ENCODE measurements around the gene ZBTB26.
"Not testable (repeated sequence)": the region's sequence is repeated elsewhere in the genome, so short reads cannot be mapped to it uniquely, and the experiment has no call there.

Gene ZBTB26

GRCh38 chr9:122888480-122888879, 42.8 kb downstream of the ZBTB26 start:
- ChIA-PET CTCF (interaction anchor here (0.9 kb wide), 1 partner anchor 53 kb away, joined by 3 read pairs; no protein-coding TSS in a partner anchor), POLR2A (no interaction called here)
- H3K27ac ChIP-seq (ENCODE audit: insufficient read depth in 1 of 2, low read depth in 1 of 2, low read length in 2 of 2, poor library complexity in 1 of 2, severe bottlenecking in 2 of 2) = no peak overlapping the region
- H3K36me3 ChIP-seq (ENCODE audit: control insufficient read depth in 4 of 4, insufficient read depth in 4 of 4, low read length in 3 of 4) = peaks cover 25 to 76% (median 39%) of the 10 kb centered on the region in 4 experiments
- H3K4me1 ChIP-seq (ENCODE audit: control extremely low read depth in 1 of 4, control insufficient read depth in 4 of 4, insufficient read depth in 4 of 4, low read length in 3 of 4) = no peaks in the 10 kb centered on the region
- WGBS (ENCODE audit: insufficient coverage) = no CpG with 5 or more reads among the region's 3 CpGs
- DNase-seq = no peak
- no peaks in the 10 kb centered on the region for H3K27me3 ChIP-seq (replicated peaks in 2 of 5; ENCODE audit: control insufficient read depth in 4 of 5, insufficient read depth in 5 of 5, low read length in 4 of 5)
- H3K4me3 ChIP-seq (ENCODE audit: control insufficient read depth in 1 of 7, extremely low read depth in 1 of 7, insufficient read depth in 4 of 7, low read depth in 2 of 7, low read length in 6 of 7) = no peak overlapping the region
- H3K9me3 ChIP-seq (ENCODE audit: control extremely low read depth in 1 of 5, control insufficient read depth in 4 of 5, insufficient read depth in 2 of 5, low read depth in 1 of 5, low read length in 4 of 5) = no peaks in the 10 kb centered on the region

DNA sequence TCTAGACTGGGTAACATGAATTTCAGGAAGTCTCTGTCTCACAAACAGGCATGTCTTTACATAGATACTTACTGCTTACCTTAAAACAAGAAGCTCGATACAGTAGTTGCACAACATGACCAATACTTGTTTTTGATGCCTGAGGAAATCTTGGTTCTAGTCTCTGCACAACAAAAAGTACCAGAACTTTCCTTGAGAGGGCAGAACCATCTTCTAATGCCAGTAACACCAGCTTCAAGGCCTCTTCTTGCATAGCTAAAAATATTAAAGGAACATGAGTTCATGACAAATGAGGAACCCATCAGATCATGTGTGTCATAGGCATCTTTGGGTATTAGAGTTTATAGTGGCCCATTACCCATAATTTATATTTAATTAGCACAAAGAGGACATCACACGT, 48.2 kb downstream of the ZBTB26 start:
- CTCF ChIA-PET = interaction anchor here (0.7 to 2.1 kb wide), 5 partner anchors 9 to 108 kb away, joined by 3 to 6 read pairs (median 4); no protein-coding TSS in a partner anchor
- Histone ChIP-seq H3K9me3 (ENCODE audit: control extremely low read depth in 1 of 5, control insufficient read depth in 4 of 5, insufficient read depth in 2 of 5, low read depth in 1 of 5, low read length in 4 of 5) (no peaks in the 10 kb centered on the region), H3K27ac (ENCODE audit: insufficient read depth in 1 of 2, low read depth in 1 of 2, low read length in 2 of 2, poor library complexity in 1 of 2, severe bottlenecking in 2 of 2) (no peak overlapping the region), H3K4me3 (ENCODE audit: control insufficient read depth in 1 of 7, extremely low read depth in 1 of 7, insufficient read depth in 4 of 7, low read depth in 2 of 7, low read length in 6 of 7) (no peak overlapping the region), H3K36me3 (ENCODE audit: control insufficient read depth in 4 of 4, insufficient read depth in 4 of 4, low read length in 3 of 4) (peaks cover 17 to 82% (median 37%) of the 10 kb centered on the region in 4 experiments), H3K27me3 (replicated peaks in 2 of 5; ENCODE audit: control insufficient read depth in 4 of 5, insufficient read depth in 5 of 5, low read length in 4 of 5) (no peaks in the 10 kb centered on the region), H3K4me1 (ENCODE audit: control extremely low read depth in 1 of 4, control insufficient read depth in 4 of 4, insufficient read depth in 4 of 4, low read length in 3 of 4) (no peaks in the 10 kb centered on the region)
- DNase-seq = peak; percentile 22 to 55 (median 46)
- 90% methylated on average over 1 of the region's 2 CpGs for WGBS (ENCODE audit: insufficient coverage)
- POLR2A ChIA-PET = interaction anchor here (0.6 kb wide), 1 partner anchor 34 kb away, joined by 4 read pairs; no protein-coding TSS in a partner anchor

DNA sequence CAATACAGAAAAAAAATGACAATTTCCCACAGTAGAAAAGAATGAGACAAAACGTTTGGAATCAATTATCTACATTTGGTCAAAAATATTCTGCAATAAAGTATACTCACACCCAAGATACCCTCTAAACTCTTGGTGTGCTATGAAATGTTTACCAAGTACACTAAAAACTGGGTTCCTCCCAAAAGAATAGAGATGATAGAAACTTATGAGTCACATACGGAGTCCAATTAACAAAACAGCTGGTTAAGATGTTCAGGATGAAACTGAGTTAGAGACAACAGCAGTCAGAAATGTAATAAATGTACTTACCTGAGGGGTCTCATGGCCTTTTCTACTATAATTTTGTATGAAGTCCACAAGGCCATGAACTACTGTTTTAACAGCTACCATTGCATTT, 51.9 kb downstream of the ZBTB26 start:
- H3K4me1 ChIP-seq (ENCODE audit: control extremely low read depth in 1 of 4, control insufficient read depth in 4 of 4, insufficient read depth in 4 of 4, low read length in 3 of 4) = no peaks in the 10 kb centered on the region
- H3K9me3 ChIP-seq (ENCODE audit: control extremely low read depth in 1 of 5, control insufficient read depth in 4 of 5, insufficient read depth in 2 of 5, low read depth in 1 of 5, low read length in 4 of 5) = no peaks in the 10 kb centered on the region
- ChIA-PET CTCF (no interaction called here), POLR2A (no interaction called here)
- no peak overlapping the region for H3K27ac ChIP-seq (ENCODE audit: insufficient read depth in 1 of 2, low read depth in 1 of 2, low read length in 2 of 2, poor library complexity in 1 of 2, severe bottlenecking in 2 of 2)
- 86% methylated on average over 1 of the region's 2 CpGs for WGBS (ENCODE audit: insufficient coverage)
- no peak for DNase-seq
- H3K36me3 ChIP-seq (ENCODE audit: control insufficient read depth in 4 of 4, insufficient read depth in 4 of 4, low read length in 3 of 4) = peaks cover 25 to 89% (median 56%) of the 10 kb centered on the region in 4 experiments
- no peak overlapping the region for H3K4me3 ChIP-seq (ENCODE audit: control insufficient read depth in 1 of 7, extremely low read depth in 1 of 7, insufficient read depth in 4 of 7, low read depth in 2 of 7, low read length in 6 of 7)
- H3K27me3 ChIP-seq (replicated peaks in 2 of 5; ENCODE audit: control insufficient read depth in 4 of 5, insufficient read depth in 5 of 5, low read length in 4 of 5) = no peaks in the 10 kb centered on the region

GRCh38 chr9:122875523-122875922, 55.8 kb downstream of the ZBTB26 start:
- H3K36me3 ChIP-seq (ENCODE audit: control insufficient read depth in 4 of 4, insufficient read depth in 4 of 4, low read length in 3 of 4) = peaks cover 30 to 87% (median 56%) of the 10 kb centered on the region in 4 experiments

GRCh38 chr9:122867276-122867675, 64.0 kb downstream of the ZBTB26 start:
- POLR2A ChIA-PET; H3K27me3 ChIP-seq (replicated peaks in 2 of 5; ENCODE audit: control insufficient read depth in 4 of 5, insufficient read depth in 5 of 5, low read length in 4 of 5); H3K4me3 ChIP-seq (ENCODE audit: control insufficient read depth in 1 of 7, extremely low read depth in 1 of 7, insufficient read depth in 4 of 7, low read depth in 2 of 7, low read length in 6 of 7); H3K4me1 ChIP-seq (ENCODE audit: control extremely low read depth in 1 of 4, control insufficient read depth in 4 of 4, insufficient read depth in 4 of 4, low read length in 3 of 4); H3K9me3 ChIP-seq (ENCODE audit: control extremely low read depth in 1 of 5, control insufficient read depth in 4 of 5, insufficient read depth in 2 of 5, low read depth in 1 of 5, low read length in 4 of 5); CTCF ChIA-PET; H3K27ac ChIP-seq (ENCODE audit: insufficient read depth in 1 of 2, low read depth in 1 of 2, low read length in 2 of 2, poor library complexity in 1 of 2, severe bottlenecking in 2 of 2); DNase-seq: not testable (repeated sequence)
- WGBS (ENCODE audit: insufficient coverage) = no CpG with 5 or more reads among the region's 27 CpGs
- H3K36me3 ChIP-seq (ENCODE audit: control insufficient read depth in 4 of 4, insufficient read depth in 4 of 4, low read length in 3 of 4) = peaks cover 16 to 41% (median 27%) of the 10 kb centered on the region in 4 experiments

More at GRCh38 chr9:122875523-122875922, 55.8 kb downstream of the ZBTB26 start:
- DNase-seq = no peak
- no peaks in the 10 kb centered on the region for H3K4me1 ChIP-seq (ENCODE audit: control extremely low read depth in 1 of 4, control insufficient read depth in 4 of 4, insufficient read depth in 4 of 4, low read length in 3 of 4)
- H3K27me3 ChIP-seq (replicated peaks in 2 of 5; ENCODE audit: control insufficient read depth in 4 of 5, insufficient read depth in 5 of 5, low read length in 4 of 5) = no peaks in the 10 kb centered on the region
- no peak overlapping the region for H3K4me3 ChIP-seq (ENCODE audit: control insufficient read depth in 1 of 7, extremely low read depth in 1 of 7, insufficient read depth in 4 of 7, low read depth in 2 of 7, low read length in 6 of 7)
- no peaks in the 10 kb centered on the region for H3K9me3 ChIP-seq (ENCODE audit: control extremely low read depth in 1 of 5, control insufficient read depth in 4 of 5, insufficient read depth in 2 of 5, low read depth in 1 of 5, low read length in 4 of 5)
- POLR2A ChIA-PET = no interaction called here
- H3K27ac ChIP-seq (ENCODE audit: insufficient read depth in 1 of 2, low read depth in 1 of 2, low read length in 2 of 2, poor library complexity in 1 of 2, severe bottlenecking in 2 of 2) = peak overlapping the region in 1 of 2 experiments; percentile 17
- CTCF ChIA-PET = interaction anchor here (0.8 to 2.0 kb wide), 5 partner anchors 11 to 38 kb away, joined by 3 to 5 read pairs (median 5); no protein-coding TSS in a partner anchor
- WGBS (ENCODE audit: insufficient coverage) = 92% methylated on average over 1 of the region's 1 CpG

DNA sequence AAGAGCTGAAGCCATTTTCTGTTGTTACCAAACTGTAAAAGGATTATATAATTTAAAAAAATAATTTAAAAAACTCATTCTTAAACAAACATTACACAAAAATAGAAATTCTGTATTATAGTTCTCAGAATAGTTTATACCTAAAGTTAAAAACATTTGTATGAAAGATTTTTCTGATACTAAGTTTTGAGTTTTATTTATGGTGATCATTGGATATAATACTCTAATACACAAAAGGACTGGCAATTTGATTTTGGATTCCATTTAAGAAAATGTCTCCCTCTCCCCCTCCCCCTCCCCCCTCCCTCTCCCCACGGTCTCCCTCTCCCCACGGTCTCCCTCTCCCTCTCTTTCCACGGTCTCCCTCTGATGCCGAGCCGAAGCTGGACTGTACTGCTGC, 65.2 kb downstream of the ZBTB26 start:
- DNase-seq = no peak
- POLR2A ChIA-PET = no interaction called here

More for the DNA sequence above, 65.2 kb downstream of the ZBTB26 start:
- Histone ChIP-seq H3K4me3 (ENCODE audit: control insufficient read depth in 1 of 7, extremely low read depth in 1 of 7, insufficient read depth in 4 of 7, low read depth in 2 of 7, low read length in 6 of 7) (no peak overlapping the region), H3K9me3 (ENCODE audit: control extremely low read depth in 1 of 5, control insufficient read depth in 4 of 5, insufficient read depth in 2 of 5, low read depth in 1 of 5, low read length in 4 of 5) (no peaks in the 10 kb centered on the region), H3K27ac (ENCODE audit: insufficient read depth in 1 of 2, low read depth in 1 of 2, low read length in 2 of 2, poor library complexity in 1 of 2, severe bottlenecking in 2 of 2) (no peak overlapping the region), H3K4me1 (ENCODE audit: control extremely low read depth in 1 of 4, control insufficient read depth in 4 of 4, insufficient read depth in 4 of 4, low read length in 3 of 4) (no peaks in the 10 kb centered on the region), H3K27me3 (replicated peaks in 2 of 5; ENCODE audit: control insufficient read depth in 4 of 5, insufficient read depth in 5 of 5, low read length in 4 of 5) (no peaks in the 10 kb centered on the region), H3K36me3 (ENCODE audit: control insufficient read depth in 4 of 4, insufficient read depth in 4 of 4, low read length in 3 of 4) (peaks cover 12 to 36% (median 24%) of the 10 kb centered on the region in 4 experiments)
- CTCF ChIA-PET = no interaction called here
- no CpG with 5 or more reads among the region's 5 CpGs for WGBS (ENCODE audit: insufficient coverage)

All from common myeloid progenitor, CD34-positive (primary cell).